Esophagus muscularis mucosa (tissue), 4 donors: ENCODE results near the gene TACC2. TPM values are rescaled to one million over a fixed set of nuclear protein-coding genes. Genes with fewer than 3 reads are reported as not detected.

Source experiments
- DNase-seq: peaks from one replicate; pipeline ENCODE4 v3.0.0-alpha.2; 2017; ENCODE audit errors: extremely low spot score
- H3K27ac ChIP-seq, 4 donors: fragments of 200-600 bp; sonication (generic); replicated peaks in 1 of 4; 1 replicate in 3 of 4; 2 replicates in 1 of 4; pipeline ENCODE4 v1.5.1; 2016 to 2019; ENCODE audit warnings: mild to moderate bottlenecking in 1 of 4
- H3K27me3 ChIP-seq, 4 donors: fragments of 200-600 bp; sonication (generic); one replicate each; pipeline versions ENCODE4 v1.5.1 to v1.6.0; 2016 to 2019
- H3K36me3 ChIP-seq, 4 donors: fragments of 200-600 bp; sonication (generic); one replicate each; pipeline ENCODE4 v1.5.1; 2016 to 2019
- H3K4me1 ChIP-seq, 4 donors: fragments of 200-600 bp; sonication (generic); one replicate each; pipeline ENCODE4 v1.5.1; 2016 to 2019
- H3K4me3 ChIP-seq, 4 donors: fragments of 200-600 bp; sonication (generic); 1 replicate in 2 of 4; 2 replicates in 2 of 4; pipeline ENCODE4 v1.5.1; 2016 to 2019; ENCODE audit warnings: mild to moderate bottlenecking in 4 of 4, moderate library complexity in 1 of 4
- H3K9me3 ChIP-seq, 4 donors: fragments of 200-600 bp; sonication (generic); 1 replicate in 3 of 4; 2 replicates in 1 of 4; pipeline ENCODE4 v1.5.1; 2016 to 2019
- EP300 ChIP-seq: sonication (generic); formaldehyde crosslinking; IDR thresholded peaks from one replicate; pipeline ENCODE4 v1.6.1; 2017; ENCODE audit warnings: antibody characterized with exemption
- POLR2A ChIP-seq: fragments of 450-650 bp; IDR thresholded peaks from one replicate; pipeline ENCODE4 v1.6.1; 2017; ENCODE audit warnings: antibody characterized with exemption, moderate library complexity, mild to moderate bottlenecking, low read depth
- POLR2AphosphoS5 ChIP-seq, 2 donors: sonication (generic); formaldehyde crosslinking; IDR thresholded peaks; one replicate each; pipeline ENCODE4 v1.6.1; 2017; ENCODE audit warnings: antibody characterized with exemption in 2 of 2
- WGBS: methylation state at CpG from one replicate; pipeline ENCODE4 v1.1.5; 2018; 5-methylcytosine and 5-hydroxymethylcytosine counted together
- intact Hi-C: fragments of 100-400 bp; cut with DNase I; formaldehyde crosslinking; loops from one replicate; pipeline ENCODE4 v1.15.1; 2023
- total RNA-seq, 4 donors: library from RNA; depleted of rRNA; stranded (reverse); fragments of >200 nt; gene quantifications; one replicate each; pipeline versions ENCODE4 v1.1.0 to v1.2.1, GENCODE V29; 2016
- TF ChIP-seq, protein P1 (sequence below), 3 experiments: fragments of 200-600 bp in 2 of 3; fragments of 450-650 bp in 1 of 3; sonication (generic) in 2 of 3; IDR thresholded peaks; one replicate each; pipeline ENCODE4 v1.5.1; 2017 to 2019; ENCODE audit warnings: antibody characterized with exemption in 3 of 3, mild to moderate bottlenecking in 2 of 3, moderate library complexity in 1 of 3

The TACC2 gene
- total RNA-seq, 4 donors from 2014 or later = 53.7 to 99.4 (median 75.6) TPM

GRCh38 chr10:122281751-122282150 is 292.8 kb downstream of the TACC2 start:
- H3K27me3 ChIP-seq = no peaks in the 10 kb centered on the region
- WGBS = 97% methylated on average over 6 of the region's 8 CpGs
- no peak overlapping the region for H3K4me3 ChIP-seq
- DNase-seq = no peak
- peaks cover 0 to 5% (median 0%) of the 10 kb centered on the region in 4 donors for H3K4me1 ChIP-seq
- H3K9me3 ChIP-seq = no peaks in the 10 kb centered on the region
- intact Hi-C loops = no loop called here
- H3K27ac ChIP-seq = no peak overlapping the region
- TF ChIP-seq POLR2AphosphoS5 (IDR thresholded peaks at IDR 0.05) = no peak
- no peaks in the 10 kb centered on the region for H3K36me3 ChIP-seq

DNA sequence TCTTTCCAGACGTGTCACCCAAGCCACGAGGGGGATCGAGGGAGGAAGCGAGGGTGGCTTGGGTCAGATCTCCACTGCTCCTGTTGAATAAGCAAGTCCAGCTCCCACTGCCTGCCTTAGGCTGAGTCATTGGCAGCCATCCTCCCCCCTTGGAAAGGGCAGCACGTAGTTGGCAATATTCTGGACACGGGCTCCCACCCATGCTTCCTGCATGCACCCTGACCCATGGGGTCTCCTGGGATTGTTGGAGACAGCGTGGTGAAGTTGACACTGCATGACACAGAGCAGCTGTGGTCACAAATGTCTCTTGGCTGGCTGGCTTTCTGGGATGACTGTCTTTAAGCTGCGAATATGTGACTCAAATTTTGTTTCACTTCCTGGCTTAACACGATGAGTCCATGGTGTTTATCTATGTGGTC is 293.3 kb downstream of the TACC2 start:
- H3K36me3 ChIP-seq = no peaks in the 10 kb centered on the region
- no peaks in the 10 kb centered on the region for H3K27me3 ChIP-seq
- H3K9me3 ChIP-seq = no peaks in the 10 kb centered on the region
- no peak overlapping the region for H3K4me3 ChIP-seq
- TF ChIP-seq, protein P1, sequence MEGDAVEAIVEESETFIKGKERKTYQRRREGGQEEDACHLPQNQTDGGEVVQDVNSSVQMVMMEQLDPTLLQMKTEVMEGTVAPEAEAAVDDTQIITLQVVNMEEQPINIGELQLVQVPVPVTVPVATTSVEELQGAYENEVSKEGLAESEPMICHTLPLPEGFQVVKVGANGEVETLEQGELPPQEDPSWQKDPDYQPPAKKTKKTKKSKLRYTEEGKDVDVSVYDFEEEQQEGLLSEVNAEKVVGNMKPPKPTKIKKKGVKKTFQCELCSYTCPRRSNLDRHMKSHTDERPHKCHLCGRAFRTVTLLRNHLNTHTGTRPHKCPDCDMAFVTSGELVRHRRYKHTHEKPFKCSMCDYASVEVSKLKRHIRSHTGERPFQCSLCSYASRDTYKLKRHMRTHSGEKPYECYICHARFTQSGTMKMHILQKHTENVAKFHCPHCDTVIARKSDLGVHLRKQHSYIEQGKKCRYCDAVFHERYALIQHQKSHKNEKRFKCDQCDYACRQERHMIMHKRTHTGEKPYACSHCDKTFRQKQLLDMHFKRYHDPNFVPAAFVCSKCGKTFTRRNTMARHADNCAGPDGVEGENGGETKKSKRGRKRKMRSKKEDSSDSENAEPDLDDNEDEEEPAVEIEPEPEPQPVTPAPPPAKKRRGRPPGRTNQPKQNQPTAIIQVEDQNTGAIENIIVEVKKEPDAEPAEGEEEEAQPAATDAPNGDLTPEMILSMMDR (IDR thresholded peaks at IDR 0.05) = no peak
- TF ChIP-seq POLR2AphosphoS5 (IDR thresholded peaks at IDR 0.05) = peak in 1 of 2 donors; percentile 10
- peaks cover 0 to 10% (median 4%) of the 10 kb centered on the region in 4 donors for H3K4me1 ChIP-seq
- 44% methylated on average over 3 of the region's 9 CpGs for WGBS
- DNase-seq = no peak
- no peak overlapping the region for H3K27ac ChIP-seq
- intact Hi-C loops = no loop called here

- H3K27ac ChIP-seq = no peak overlapping the region
- H3K4me1 ChIP-seq = peaks cover 5 to 16% (median 8%) of the 10 kb centered on the region in 4 donors
- H3K9me3 ChIP-seq = no peaks in the 10 kb centered on the region
- no peak for DNase-seq
- H3K4me3 ChIP-seq = no peak overlapping the region
- TF ChIP-seq POLR2AphosphoS5 (IDR thresholded peaks at IDR 0.05) (no peak), POLR2A (no peak), EP300 (no peak)
- TF ChIP-seq, protein P1 (IDR thresholded peaks at IDR 0.05) = no peak
- WGBS = 84% methylated on average over 7 of the region's 7 CpGs
- no peaks in the 10 kb centered on the region for H3K27me3 ChIP-seq
- H3K36me3 ChIP-seq = no peaks in the 10 kb centered on the region
- intact Hi-C loops = no loop called here
These were observed 293.9 kb downstream of the TACC2 start for GRCh38 chr10:122282909-122283308.

DNA sequence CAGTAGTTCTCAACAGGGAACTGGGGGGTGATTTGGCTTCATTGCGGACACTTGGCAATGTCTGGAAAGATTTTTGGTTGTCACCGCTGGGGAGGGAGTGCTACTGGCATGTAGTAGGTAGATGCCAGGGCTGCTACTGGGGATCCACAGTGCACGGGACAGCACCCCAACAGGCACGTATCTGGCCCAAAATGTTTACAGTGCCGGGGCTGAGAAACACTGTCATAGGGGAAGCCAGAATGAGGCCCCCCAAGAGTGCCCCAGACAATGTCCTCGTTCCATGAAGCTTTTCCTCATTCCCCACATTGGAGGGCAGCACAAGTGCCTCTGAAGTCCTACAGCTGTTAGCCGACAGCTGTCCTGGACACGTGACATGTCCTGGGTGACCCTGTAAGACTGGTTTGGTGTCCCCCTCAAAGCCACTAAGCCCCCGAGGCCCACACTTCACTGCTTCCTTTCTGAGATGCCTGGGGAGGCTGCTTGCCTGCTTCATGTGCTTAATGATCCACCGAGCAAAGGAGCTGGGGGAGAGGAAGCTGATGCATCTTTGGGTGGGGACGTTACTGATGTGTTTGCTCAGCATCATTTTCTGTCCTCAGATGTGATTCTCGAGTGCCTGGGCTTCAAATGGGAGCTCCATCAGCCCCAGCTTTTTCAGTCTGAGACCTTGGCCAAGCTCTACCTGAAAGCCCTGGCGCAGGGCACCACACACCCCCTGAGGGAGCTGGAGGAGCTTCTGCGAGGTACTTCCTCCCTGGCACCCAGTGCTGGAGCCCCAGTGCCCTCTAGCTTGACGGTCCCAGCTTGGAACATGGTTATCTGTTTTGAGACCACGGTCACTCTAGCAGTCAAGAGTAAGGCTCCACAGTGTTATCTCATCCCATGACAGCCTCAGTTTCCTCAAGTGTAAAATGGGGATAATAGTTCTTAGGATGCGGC is 296.8 kb downstream of the TACC2 start:
- no peak overlapping the region for H3K4me3 ChIP-seq
- no peaks in the 10 kb centered on the region for H3K9me3 ChIP-seq
- intact Hi-C loops = no loop called here
- H3K36me3 ChIP-seq = no peaks in the 10 kb centered on the region
- 77% methylated on average over 13 of the region's 17 CpGs for WGBS
- H3K27ac ChIP-seq = no peak overlapping the region
- H3K4me1 ChIP-seq = peaks cover 5 to 18% (median 13%) of the 10 kb centered on the region in 4 donors
- H3K27me3 ChIP-seq = no peaks in the 10 kb centered on the region
- TF ChIP-seq EP300 (no peak), POLR2A (no peak), POLR2AphosphoS5 (IDR thresholded peaks at IDR 0.05) (no peak)
- TF ChIP-seq, protein P1 (IDR thresholded peaks at IDR 0.05) = no peak
- DNase-seq = no peak

- Histone ChIP-seq H3K27me3 (no peaks in the 10 kb centered on the region), H3K36me3 (no peaks in the 10 kb centered on the region), H3K27ac (peak overlapping the region in 1 of 4 donors; percentile 30), H3K4me1 (peaks cover 5 to 18% (median 13%) of the 10 kb centered on the region in 4 donors), H3K4me3 (no peak overlapping the region), H3K9me3 (no peaks in the 10 kb centered on the region)
- WGBS = 68% methylated on average over 7 of the region's 7 CpGs
- DNase-seq = no peak
- TF ChIP-seq EP300 (no peak), POLR2AphosphoS5 (IDR thresholded peaks at IDR 0.05) (no peak), POLR2A (no peak)
- TF ChIP-seq, protein P1 (IDR thresholded peaks at IDR 0.05) = no peak
- intact Hi-C loops = no loop called here
These were observed 297.9 kb downstream of the TACC2 start for GRCh38 chr10:122286867-122287266.
